ENCODE data around the gene PPP2R3A.

DNA sequence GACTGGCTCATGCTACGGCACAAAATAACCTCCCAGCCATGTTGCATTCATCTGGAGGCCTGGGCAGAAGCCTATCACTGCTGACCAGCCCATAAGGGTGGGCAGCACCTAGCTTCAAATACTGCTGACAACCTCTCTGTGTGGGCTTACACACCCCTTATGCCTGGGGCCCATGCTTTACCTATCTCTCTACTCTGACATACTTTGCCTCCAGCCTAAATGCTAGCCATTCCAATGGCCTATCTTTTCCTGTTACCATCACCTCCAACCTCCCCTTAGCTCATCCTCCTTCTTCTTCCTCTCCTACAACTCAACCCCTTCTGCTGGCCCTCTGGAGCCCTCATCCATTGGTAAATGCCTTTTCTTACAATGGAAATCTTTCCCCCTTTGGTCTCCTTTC is 41.0 kb upstream of the PPP2R3A start:
- TF ChIP-seq CTCF (IDR thresholded peaks at IDR 0.05) = no peak
- no peak for TF ChIP-seq POLR2A (IDR thresholded peaks at IDR 0.05)
